Measurements from ENCODE around the gene KMO. TPM values are rescaled to one million over a fixed set of nuclear protein-coding genes. Genes with fewer than 3 reads are reported as not detected.

Gene KMO
- total and polyA plus RNA-seq, 2 donors (not counting 3 experiments of a cell fraction or from before 2014, with no cell fraction given): not detected

- Histone ChIP-seq H3K4me3 (replicated peaks in 1 of 3; ENCODE audit: insufficient read depth in 1 of 3, low read depth in 1 of 3, low read length in 3 of 3) (no peak overlapping the region), H3K9me3 (replicated peaks; ENCODE audit: control insufficient read depth, insufficient read depth, low read length) (no peaks in the 10 kb centered on the region), H3K27ac (ENCODE audit: insufficient read depth, low read depth, low read length) (no peak overlapping the region), H3K36me3 (ENCODE audit: control insufficient read depth in 2 of 2, extremely low read depth in 1 of 2, insufficient read depth in 2 of 2, low read length in 2 of 2) (no peaks in the 10 kb centered on the region), H2AFZ (ENCODE audit: low read depth, low read length) (no peak overlapping the region), H3K9ac (replicated peaks; ENCODE audit: extremely low read depth, insufficient read depth, low read length) (no peak overlapping the region), H3K4me1 (ENCODE audit: control insufficient read depth, extremely low read depth, insufficient read depth, low read length) (peaks cover 8% of the 10 kb centered on the region), H3K4me2 (ENCODE audit: insufficient read depth, low read length) (no peak overlapping the region), H3K27me3 (ENCODE audit: control insufficient read depth in 2 of 2, insufficient read depth in 2 of 2, low read length in 2 of 2) (peaks cover 22 to 51% of the 10 kb centered on the region in 2 experiments), H3K9me1 (replicated peaks; ENCODE audit: control insufficient read depth, extremely low read depth, insufficient read depth, low read length) (no peaks in the 10 kb centered on the region), H3K79me2 (ENCODE audit: control insufficient read depth, insufficient read depth, low read length) (no peaks in the 10 kb centered on the region), H4K20me1 (replicated peaks; ENCODE audit: control insufficient read depth, extremely low read depth, insufficient read depth, low read length) (no peaks in the 10 kb centered on the region)
- intact Hi-C loops (cut with micrococcal nuclease): loop anchor here (5.0 kb wide), 1 partner anchor 364 kb away; no protein-coding TSS in a partner anchor
- DNase-seq (ENCODE audit: low read depth, low spot score): no peak
- no TSS peak for BruUV-seq (replicated peaks)
- POLR2A ChIA-PET: no interaction called here
- FAIRE-seq: no peak
- dilution Hi-C loops (cut with MboI; ENCODE audit: extremely low pct_ligation_motif_present, low sequenced_read_pairs): no loop called here
- TF ChIP-seq POLR2AphosphoS5 (IDR thresholded peaks at IDR 0.05; ENCODE audit: insufficient read depth, low read depth, low read length) (no peak), FOS (IDR thresholded peaks at IDR 0.05; ENCODE audit: borderline replicate concordance, insufficient read depth, low read length) (no peak), MYC (IDR thresholded peaks at IDR 0.05; ENCODE audit: low read depth, low read length) (no peak), POLR2A (IDR thresholded peaks at IDR 0.05; ENCODE audit: low read depth, low read length) (no peak)
- CTCF ChIA-PET: interaction anchor here (1.0 to 1.3 kb wide), 2 partner anchors 9 to 94 kb away, joined by 4 to 5 read pairs; no protein-coding TSS in a partner anchor
Observed at GRCh38 chr1:241533326-241534115, 1.3 kb downstream of the KMO start.

- ChIA-PET POLR2A (no interaction called here), CTCF (interaction anchor here (1.1 to 2.5 kb wide), 3 partner anchors 74 to 462 kb away, joined by 3 to 12 read pairs (median 4); partner anchors contain the start of gene MAP1LC3C)
- H2AFZ ChIP-seq (ENCODE audit: low read depth, low read length): no peak overlapping the region
- no peaks in the 10 kb centered on the region for H3K36me3 ChIP-seq (ENCODE audit: control insufficient read depth in 2 of 2, extremely low read depth in 1 of 2, insufficient read depth in 2 of 2, low read length in 2 of 2)
- H3K27ac ChIP-seq (ENCODE audit: insufficient read depth, low read depth, low read length): no peak overlapping the region
- H4K20me1 ChIP-seq (replicated peaks; ENCODE audit: control insufficient read depth, extremely low read depth, insufficient read depth, low read length): no peaks in the 10 kb centered on the region
- no peaks in the 10 kb centered on the region for H3K9me3 ChIP-seq (replicated peaks; ENCODE audit: control insufficient read depth, insufficient read depth, low read length)
- no peak overlapping the region for H3K9ac ChIP-seq (replicated peaks; ENCODE audit: extremely low read depth, insufficient read depth, low read length)
- dilution Hi-C loops (cut with MboI; ENCODE audit: extremely low pct_ligation_motif_present, low sequenced_read_pairs): no loop called here
- TF ChIP-seq MAX (IDR thresholded peaks at IDR 0.05; ENCODE audit: insufficient read depth, insufficient read length) (no peak), GATA2 (IDR thresholded peaks at IDR 0.05; ENCODE audit: insufficient read depth, insufficient read length, low read depth, low read length) (no peak), MYC (IDR thresholded peaks at IDR 0.05; ENCODE audit: low read depth, low read length) (no peak), CTCF (IDR thresholded peaks at IDR 0.05; ENCODE audit: extremely low read depth in 1 of 2, insufficient read depth in 1 of 2, low read depth in 1 of 2, low read length in 2 of 2) (no peak), POLR2AphosphoS5 (IDR thresholded peaks at IDR 0.05; ENCODE audit: insufficient read depth, low read depth, low read length) (no peak), FOS (IDR thresholded peaks at IDR 0.05; ENCODE audit: borderline replicate concordance, insufficient read depth, low read length) (no peak)
- no peak for DNase-seq (ENCODE audit: low read depth, low spot score)
- intact Hi-C loops (cut with micrococcal nuclease): no loop called here
- no TSS peak for BruUV-seq (replicated peaks)
- H3K4me1 ChIP-seq (ENCODE audit: control insufficient read depth, extremely low read depth, insufficient read depth, low read length): peaks cover 8% of the 10 kb centered on the region
- H3K27me3 ChIP-seq (ENCODE audit: control insufficient read depth in 2 of 2, insufficient read depth in 2 of 2, low read length in 2 of 2): peaks cover 22 to 51% of the 10 kb centered on the region in 2 experiments
- no peaks in the 10 kb centered on the region for H3K79me2 ChIP-seq (ENCODE audit: control insufficient read depth, insufficient read depth, low read length)
- no peak overlapping the region for H3K4me3 ChIP-seq (replicated peaks in 1 of 3; ENCODE audit: insufficient read depth in 1 of 3, low read depth in 1 of 3, low read length in 3 of 3)
- no peak overlapping the region for H3K4me2 ChIP-seq (ENCODE audit: insufficient read depth, low read length)
- H3K9me1 ChIP-seq (replicated peaks; ENCODE audit: control insufficient read depth, extremely low read depth, insufficient read depth, low read length): no peaks in the 10 kb centered on the region
- FAIRE-seq: no peak
Observed at GRCh38 chr1:241536304-241536703, 4.1 kb downstream of the KMO start.

Measured in endothelial cell of umbilical vein (primary cell).